Measurements from ENCODE around the gene NCOR2. TPM values are rescaled to one million over a fixed set of nuclear protein-coding genes. Genes with fewer than 3 reads are reported as not detected.

NCOR2 gene
- total RNA-seq, 2 donors from 2014 or later = 137 to 148 TPM

GRCh38 chr12:124559182-124560017, 8.0 kb downstream of the NCOR2 start:
- no peak for DNase-seq
- H3K4me1 ChIP-seq = no peaks in the 10 kb centered on the region
- H3K27me3 ChIP-seq = no peaks in the 10 kb centered on the region
- no peak for TF ChIP-seq CTCF (IDR thresholded peaks at IDR 0.05)
- H3K36me3 ChIP-seq = no peaks in the 10 kb centered on the region
- no peaks in the 10 kb centered on the region for H3K9me3 ChIP-seq
- H3K9ac ChIP-seq (ENCODE audit: low read depth in 2 of 2, low read length in 2 of 2) = no peak overlapping the region
- no peak overlapping the region for H3K4me3 ChIP-seq
- H3K27ac ChIP-seq = no peak overlapping the region
- intact Hi-C loops (cut with DNase I) = no loop called here

- Histone ChIP-seq H3K36me3 (no peaks in the 10 kb centered on the region), H3K27me3 (no peaks in the 10 kb centered on the region), H3K27ac (no peak overlapping the region), H3K9ac (ENCODE audit: low read depth in 2 of 2, low read length in 2 of 2) (no peak overlapping the region), H3K4me3 (no peak overlapping the region), H3K4me1 (no peaks in the 10 kb centered on the region), H3K9me3 (no peaks in the 10 kb centered on the region)
- TF ChIP-seq CTCF (IDR thresholded peaks at IDR 0.05) = no peak
- no peak for DNase-seq
- intact Hi-C loops (cut with DNase I) = no loop called here
Observed at GRCh38 chr12:124558313-124558712, 9.1 kb downstream of the NCOR2 start.

- no peak overlapping the region for H3K27ac ChIP-seq
Observed at GRCh38 chr12:124557518-124558223, 9.7 kb downstream of the NCOR2 start.

GRCh38 chr12:124556896-124557501, 10.4 kb downstream of the NCOR2 start:
- no peak overlapping the region for H3K9ac ChIP-seq (ENCODE audit: low read depth in 2 of 2, low read length in 2 of 2)
- intact Hi-C loops (cut with DNase I) = no loop called here
- H3K36me3 ChIP-seq = no peaks in the 10 kb centered on the region
- no peak for TF ChIP-seq CTCF (IDR thresholded peaks at IDR 0.05)
- no peaks in the 10 kb centered on the region for H3K4me1 ChIP-seq
- DNase-seq = no peak
- no peak overlapping the region for H3K4me3 ChIP-seq
- no peak overlapping the region for H3K27ac ChIP-seq
- H3K27me3 ChIP-seq = no peaks in the 10 kb centered on the region
- H3K9me3 ChIP-seq = no peaks in the 10 kb centered on the region

More at GRCh38 chr12:124557518-124558223, 9.7 kb downstream of the NCOR2 start:
- Histone ChIP-seq H3K9ac (ENCODE audit: low read depth in 2 of 2, low read length in 2 of 2) (no peak overlapping the region), H3K36me3 (no peaks in the 10 kb centered on the region), H3K27me3 (no peaks in the 10 kb centered on the region), H3K4me1 (no peaks in the 10 kb centered on the region), H3K9me3 (no peaks in the 10 kb centered on the region), H3K4me3 (no peak overlapping the region)
- no peak for TF ChIP-seq CTCF (IDR thresholded peaks at IDR 0.05)
- intact Hi-C loops (cut with DNase I) = no loop called here
- DNase-seq = no peak

GRCh38 chr12:124556074-124556466, 11.3 kb downstream of the NCOR2 start:
- peaks cover under 1% of the 10 kb centered on the region for H3K4me1 ChIP-seq
- no peak for DNase-seq
- H3K4me3 ChIP-seq = no peak overlapping the region
- H3K9ac ChIP-seq (ENCODE audit: low read depth in 2 of 2, low read length in 2 of 2) = no peak overlapping the region
- no peaks in the 10 kb centered on the region for H3K9me3 ChIP-seq
- no peak for TF ChIP-seq CTCF (IDR thresholded peaks at IDR 0.05)
- intact Hi-C loops (cut with DNase I) = no loop called here
- H3K27ac ChIP-seq = no peak overlapping the region
- no peaks in the 10 kb centered on the region for H3K27me3 ChIP-seq
- no peaks in the 10 kb centered on the region for H3K36me3 ChIP-seq

Data from colonic mucosa (tissue), 4 donors.